NCI-H774 (cell line): Measurements from ENCODE around the gene USH1C.

Experiments used
- DNase-seq: peaks from one replicate; lab custom pipeline; 2025; lab: John Stamatoyannopoulos, UW

Gene USH1C

GRCh38 chr11:17570034-17570433 is 25.8 kb upstream of the USH1C start:
- no peak for DNase-seq

- no peak for DNase-seq
These were observed 24.7 kb upstream of the USH1C start for GRCh38 chr11:17568944-17569343.

GRCh38 chr11:17564687-17565042 is 20.4 kb upstream of the USH1C start:
- DNase-seq: no peak

- DNase-seq: no peak
These were observed 19.9 kb upstream of the USH1C start for GRCh38 chr11:17563961-17564686.

- DNase-seq: no peak
These were observed 19.0 kb upstream of the USH1C start for GRCh38 chr11:17563231-17563646.

GRCh38 chr11:17561526-17561925 is 17.3 kb upstream of the USH1C start:
- DNase-seq: no peak

GRCh38 chr11:17561111-17561415 is 16.8 kb upstream of the USH1C start:
- no peak for DNase-seq

- no peak for DNase-seq
These were observed 16.3 kb upstream of the USH1C start for GRCh38 chr11:17560281-17561110.

GRCh38 chr11:17559341-17560087 is 15.3 kb upstream of the USH1C start:
- DNase-seq: no peak

- no peak for DNase-seq
These were observed 14.7 kb upstream of the USH1C start for GRCh38 chr11:17558916-17559315.

- no peak for DNase-seq
These were observed 14.0 kb upstream of the USH1C start for GRCh38 chr11:17558025-17558780.

- no peak for DNase-seq
These were observed 12.8 kb upstream of the USH1C start for GRCh38 chr11:17556999-17557398.

GRCh38 chr11:17554487-17554886 is 10.3 kb upstream of the USH1C start:
- DNase-seq: no peak

- no peak for DNase-seq
These were observed 9.0 kb upstream of the USH1C start for GRCh38 chr11:17553249-17553546.

- no peak for DNase-seq
These were observed 8.4 kb upstream of the USH1C start for GRCh38 chr11:17552392-17553248.

GRCh38 chr11:17552041-17552355 is 7.8 kb upstream of the USH1C start:
- no peak for DNase-seq

GRCh38 chr11:17551347-17552040 is 7.3 kb upstream of the USH1C start:
- no peak for DNase-seq

GRCh38 chr11:17550450-17551346 is 6.5 kb upstream of the USH1C start:
- DNase-seq: no peak

- DNase-seq: no peak
These were observed 4.2 kb upstream of the USH1C start for GRCh38 chr11:17548444-17548843.

- no peak for DNase-seq
These were observed 3.7 kb upstream of the USH1C start for GRCh38 chr11:17547932-17548331.
